Effector memory CD4-positive, alpha-beta T cell (primary cell): ENCODE measurements around the gene CD248.

Experiments used
- DNase-seq, 3 donors: peaks; one replicate each; pipeline ENCODE4 v3.0.0-alpha.2; 2020
- H3K27ac ChIP-seq: 2 replicates; pipeline ENCODE4 v1.7.0; 2013; ENCODE audit warnings: mild to moderate bottlenecking, low read length, moderate library complexity; ENCODE audit not compliant: insufficient read depth, poor library complexity, severe bottlenecking
- H3K27me3 ChIP-seq: replicated peaks from 2 replicates; pipeline ENCODE4 v1.7.0; 2013; ENCODE audit warnings: mild to moderate bottlenecking, low read length; ENCODE audit not compliant: insufficient read depth, control insufficient read depth, poor library complexity, severe bottlenecking
- H3K36me3 ChIP-seq: 2 replicates; pipeline ENCODE4 v1.7.0; 2013; ENCODE audit warnings: mild to moderate bottlenecking, low read length, moderate library complexity; ENCODE audit not compliant: control insufficient read depth, insufficient read depth
- H3K4me1 ChIP-seq: 2 replicates; pipeline ENCODE4 v1.7.0; 2013; ENCODE audit warnings: low read length, mild to moderate bottlenecking; ENCODE audit not compliant: control insufficient read depth, insufficient read depth, poor library complexity, severe bottlenecking
- H3K4me3 ChIP-seq: 2 replicates; pipeline ENCODE4 v1.7.0; 2013; ENCODE audit warnings: low read length, low read depth, mild to moderate bottlenecking; ENCODE audit not compliant: insufficient read depth, poor library complexity, severe bottlenecking
- H3K9me3 ChIP-seq: 2 replicates; pipeline ENCODE4 v1.7.0; 2013; ENCODE audit warnings: mild to moderate bottlenecking, low read length, moderate library complexity; ENCODE audit not compliant: control insufficient read depth

The CD248 gene

DNA sequence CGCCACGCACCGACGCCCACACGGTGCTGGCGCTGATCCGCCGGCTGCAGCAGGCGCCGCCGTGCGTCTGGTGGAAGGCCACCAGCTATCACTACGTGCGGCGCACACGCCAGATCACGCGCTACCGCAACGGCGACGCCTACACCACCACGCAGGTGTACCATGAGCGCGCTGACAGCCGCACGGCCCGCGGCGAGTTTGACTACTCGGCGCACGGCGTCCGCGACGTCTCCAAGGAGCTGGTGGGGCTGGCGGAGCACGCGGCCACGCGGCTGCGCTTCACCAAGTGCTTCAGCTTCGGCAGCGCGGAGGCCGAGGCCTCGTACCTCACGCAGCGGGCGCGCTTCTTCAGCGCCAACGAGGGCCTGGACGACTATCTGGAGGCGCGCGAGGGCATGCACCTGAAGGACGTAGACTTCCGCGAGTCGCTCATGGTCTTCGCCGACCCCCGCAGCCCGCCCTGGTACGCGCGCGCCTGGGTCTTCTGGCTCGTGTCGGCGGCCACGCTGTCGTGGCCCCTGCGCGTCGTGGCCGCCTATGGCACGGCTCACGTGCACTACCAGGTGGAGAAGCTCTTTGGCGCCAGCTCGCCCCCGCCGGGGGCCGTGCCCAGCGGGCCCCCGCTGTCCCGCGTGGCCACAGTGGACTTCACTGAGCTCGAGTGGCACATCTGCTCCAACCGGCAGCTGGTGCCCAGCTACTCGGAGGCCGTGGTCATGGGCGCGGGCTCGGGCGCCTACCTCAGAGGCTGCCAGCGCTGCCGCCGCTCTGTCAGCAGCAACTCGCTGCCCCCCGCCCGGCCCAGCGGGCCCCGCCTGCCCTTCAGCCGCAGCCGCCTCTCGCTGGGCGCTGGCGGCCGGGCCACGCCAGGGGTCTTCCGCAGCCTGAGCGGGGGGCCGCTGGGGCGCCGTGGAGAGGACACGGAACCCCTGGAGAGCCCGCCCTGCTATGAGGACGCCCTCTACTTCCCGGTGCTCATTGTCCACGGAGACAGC is 21.9 kb downstream of the CD248 start:
- no peaks in the 10 kb centered on the region for H3K36me3 ChIP-seq
- no peak overlapping the region for H3K27ac ChIP-seq
- no peak for DNase-seq
- H3K9me3 ChIP-seq: no peaks in the 10 kb centered on the region
- H3K4me1 ChIP-seq: peaks cover 10% of the 10 kb centered on the region
- peaks cover 10% of the 10 kb centered on the region for H3K27me3 ChIP-seq
- no peak overlapping the region for H3K4me3 ChIP-seq

DNA sequence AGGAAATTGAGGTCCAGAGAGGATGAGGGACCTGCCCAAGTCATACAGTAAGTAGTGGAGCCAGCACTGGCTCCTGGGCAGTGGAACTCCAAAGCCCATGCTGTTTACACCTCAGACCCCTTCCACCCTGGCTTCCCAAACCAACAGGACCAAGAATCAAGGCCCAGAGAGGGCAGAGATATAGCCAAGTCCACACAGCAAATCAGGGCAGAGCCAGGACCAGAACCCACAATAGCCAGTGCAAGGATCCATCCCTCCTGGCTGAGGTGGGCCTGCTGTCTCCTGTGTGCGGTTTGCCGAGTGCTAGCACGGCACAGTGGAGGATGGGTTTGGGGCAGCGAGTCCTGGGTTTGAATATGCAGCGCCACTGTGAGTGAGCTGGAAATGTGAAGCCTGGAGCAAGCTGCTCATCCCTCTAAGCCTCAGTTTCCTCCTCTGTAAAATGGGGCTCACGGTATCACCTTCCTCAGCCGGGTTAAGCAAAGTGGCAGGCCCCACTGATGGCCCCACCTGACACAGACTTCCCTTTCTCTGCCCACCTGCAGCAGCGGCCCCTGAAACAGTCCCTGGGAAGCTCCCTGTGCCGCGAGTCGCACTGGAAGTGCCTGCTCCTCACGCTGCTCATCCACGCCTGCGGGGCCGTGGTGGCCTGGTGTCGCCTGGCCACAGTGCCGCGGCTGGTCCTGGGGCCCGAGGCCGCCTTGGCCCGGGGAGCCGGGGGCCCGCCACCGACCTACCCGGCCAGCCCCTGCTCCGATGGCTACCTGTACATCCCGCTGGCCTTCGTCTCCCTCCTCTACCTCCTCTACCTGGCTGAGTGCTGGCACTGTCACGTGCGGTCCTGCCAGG is 22.8 kb downstream of the CD248 start:
- Histone ChIP-seq H3K4me3 (no peak overlapping the region), H3K36me3 (no peaks in the 10 kb centered on the region), H3K27ac (no peak overlapping the region), H3K9me3 (no peaks in the 10 kb centered on the region), H3K4me1 (peaks cover 17% of the 10 kb centered on the region), H3K27me3 (peaks cover 10% of the 10 kb centered on the region)
- no peak for DNase-seq

DNA sequence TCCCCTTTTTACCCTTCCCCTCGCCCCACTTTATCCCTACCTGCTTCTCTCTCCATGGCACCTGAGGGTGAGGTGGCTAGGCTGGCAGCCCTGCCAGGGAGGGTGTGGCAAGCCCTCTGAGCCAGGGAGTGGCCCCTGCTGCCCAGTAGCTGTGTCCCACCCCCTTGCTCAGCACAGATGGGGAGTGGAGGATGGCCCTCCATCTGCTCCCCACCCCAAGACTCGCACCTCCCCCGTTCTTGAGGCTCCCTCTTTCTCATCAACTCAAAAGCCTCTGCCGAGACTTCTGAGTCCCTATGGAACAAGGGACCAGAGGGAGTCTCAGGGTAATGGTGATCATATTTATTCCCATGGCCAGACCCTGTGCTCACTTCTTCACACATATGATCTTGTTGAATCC is 23.5 kb downstream of the CD248 start:
- Histone ChIP-seq H3K4me3 (no peak overlapping the region), H3K4me1 (peaks cover 18% of the 10 kb centered on the region), H3K27me3 (peaks cover 10% of the 10 kb centered on the region), H3K27ac (no peak overlapping the region), H3K9me3 (no peaks in the 10 kb centered on the region), H3K36me3 (no peaks in the 10 kb centered on the region)
- no peak for DNase-seq

DNA sequence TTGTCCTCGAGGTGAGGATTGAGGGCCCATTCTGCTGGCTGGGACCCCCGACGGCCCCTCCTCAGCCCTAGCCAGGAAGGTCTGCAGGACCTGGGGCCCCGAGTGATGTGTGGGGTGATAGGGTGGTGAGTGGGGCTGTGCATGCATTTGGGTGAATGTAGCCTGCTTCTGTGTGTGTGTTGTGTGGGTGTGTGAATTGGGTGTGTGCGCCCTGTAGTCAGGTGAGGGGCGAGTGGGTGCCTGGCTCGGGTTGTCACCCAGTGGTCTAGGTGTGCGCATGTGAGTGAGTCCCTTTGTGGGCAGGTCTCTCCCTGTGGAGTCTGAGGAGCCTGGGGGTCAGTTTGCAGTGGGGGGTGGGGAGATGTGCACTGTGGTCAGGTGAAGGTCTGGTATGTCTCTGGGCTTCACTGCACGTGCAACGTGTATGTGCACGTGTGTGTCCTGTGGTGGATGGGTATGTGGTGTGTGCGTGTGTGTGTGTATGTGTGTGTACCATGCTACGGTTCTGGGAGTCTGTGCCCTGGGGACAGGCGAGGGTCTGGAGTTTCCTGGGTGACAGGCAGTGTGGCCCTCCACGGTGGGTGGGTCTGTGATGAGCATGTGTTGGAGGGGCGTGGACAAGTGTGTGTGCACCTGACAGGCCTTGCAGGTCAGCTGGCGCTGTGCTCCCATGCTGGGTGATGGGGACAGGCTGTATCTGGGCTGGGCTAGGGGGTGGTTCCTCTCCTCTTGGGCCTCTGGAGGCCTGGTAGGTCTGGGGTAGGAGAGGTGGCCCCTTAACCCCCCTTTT is 24.1 kb downstream of the CD248 start:
- Histone ChIP-seq H3K4me1 (peaks cover 25% of the 10 kb centered on the region), H3K27ac (no peak overlapping the region), H3K27me3 (peaks cover 10% of the 10 kb centered on the region), H3K4me3 (no peak overlapping the region), H3K36me3 (no peaks in the 10 kb centered on the region), H3K9me3 (no peaks in the 10 kb centered on the region)
- DNase-seq: no peak

DNA sequence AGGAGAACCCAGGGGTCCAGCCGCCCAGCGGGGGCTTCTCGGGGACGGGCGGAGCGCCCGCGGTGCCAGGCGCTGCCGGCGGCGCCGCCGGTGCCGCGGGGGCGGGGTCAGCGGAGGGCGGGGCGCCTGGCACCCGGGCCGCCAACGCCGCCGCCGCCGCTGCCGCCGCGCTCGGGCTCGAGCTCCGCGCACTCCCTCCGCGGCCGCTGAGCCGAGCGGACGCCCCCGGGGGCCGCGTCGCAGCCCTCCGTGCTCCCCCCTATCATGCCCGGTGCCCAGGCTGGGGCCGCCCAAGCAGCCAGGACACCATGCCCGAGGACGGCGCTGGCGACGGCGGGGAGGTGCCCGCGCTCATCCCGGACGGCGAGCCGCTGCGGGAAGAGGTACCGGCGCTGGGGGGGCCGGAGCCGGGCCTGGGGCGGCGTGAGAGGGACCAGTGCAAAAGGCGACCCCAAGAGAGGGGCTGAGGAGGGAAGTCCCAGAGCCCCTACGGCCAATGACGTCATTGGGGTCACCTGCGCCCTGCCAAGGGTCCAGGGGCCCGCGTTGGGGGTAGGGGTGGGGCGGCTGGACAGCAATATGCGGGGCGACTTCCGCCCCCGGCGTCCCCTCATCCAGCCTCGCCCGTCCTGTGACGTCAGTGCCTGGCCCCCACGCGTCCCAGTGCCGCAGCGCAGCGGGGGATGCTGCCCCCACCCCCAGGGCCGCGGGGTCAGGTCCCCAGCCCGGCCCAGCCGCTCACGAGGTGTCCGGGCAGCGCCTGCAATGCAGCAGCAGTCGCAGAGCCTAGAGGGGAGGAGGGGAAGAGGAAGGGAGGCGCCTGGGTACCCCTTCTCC is 24.9 kb downstream of the CD248 start, which contains the start of gene TMEM151A:
TSS of gene TMEM151A (plus strand) at position 189 of the 837 bp plus-strand sequence. CDS start at position 309, 120 bp downstream.
- Histone ChIP-seq H3K27ac (no peak within 1 kb of the TSS), H3K36me3 (no peaks in the 10 kb centered on the region), H3K9me3 (no peaks in the 10 kb centered on the region), H3K4me3 (peak within 1 kb of the TSS; percentile 60), H3K4me1 (peaks cover 25% of the 10 kb centered on the region), H3K27me3 (peaks cover 10% of the 10 kb centered on the region)
- no peak for DNase-seq

- Histone ChIP-seq H3K36me3 (no peaks in the 10 kb centered on the region), H3K27ac (no peak overlapping the region), H3K4me1 (peaks cover 25% of the 10 kb centered on the region), H3K4me3 (no peak overlapping the region), H3K9me3 (no peaks in the 10 kb centered on the region), H3K27me3 (peaks cover 10% of the 10 kb centered on the region)
- DNase-seq: no peak
Measured at GRCh38 chr11:66291303-66291705, 25.5 kb downstream of the CD248 start.

- no peaks in the 10 kb centered on the region for H3K36me3 ChIP-seq
- H3K27me3 ChIP-seq: peaks cover 10% of the 10 kb centered on the region
- no peaks in the 10 kb centered on the region for H3K9me3 ChIP-seq
- no peak for DNase-seq
- H3K27ac ChIP-seq: no peak overlapping the region
- H3K4me1 ChIP-seq: peaks cover 25% of the 10 kb centered on the region
- no peak overlapping the region for H3K4me3 ChIP-seq
Measured at GRCh38 chr11:66290330-66290621, 26.6 kb downstream of the CD248 start.

GRCh38 chr11:66289548-66290329 is 27.1 kb downstream of the CD248 start:
- Histone ChIP-seq H3K27ac (peak overlapping the region; percentile 81), H3K27me3 (peaks cover 10% of the 10 kb centered on the region), H3K9me3 (no peaks in the 10 kb centered on the region), H3K36me3 (no peaks in the 10 kb centered on the region), H3K4me1 (peaks cover 25% of the 10 kb centered on the region), H3K4me3 (peak overlapping the region; percentile 72)
- peak in 1 of 3 donors; percentile 56 for DNase-seq
